Fibroblast of skin of right biceps (primary cell): ENCODE results near the gene DGKK.

Experiments
- DNase-seq: peaks from one replicate; pipeline ENCODE4 v3.0.0-alpha.2; 2013

DGKK gene

GRCh38 chrX:50470103-50471031 lies at the start of gene DGKK:
Gene DGKK, minus strand, starts transcription at chrX:50470825. Its CDS starts 147 bp downstream, at chrX:50470678.
- no peak for DNase-seq

- no peak for DNase-seq
Observed at GRCh38 chrX:50514811-50515210, 44.2 kb upstream of the DGKK start.

- no peak for DNase-seq
Observed at GRCh38 chrX:50497114-50497513, 26.5 kb upstream of the DGKK start.

- peak; percentile 0 for DNase-seq
Observed at GRCh38 chrX:50495616-50496015, 25.0 kb upstream of the DGKK start.

GRCh38 chrX:50492720-50493119 lies 22.1 kb upstream of the DGKK start:
- DNase-seq: no peak

GRCh38 chrX:50484662-50485061 lies 14.0 kb upstream of the DGKK start:
- no peak for DNase-seq

GRCh38 chrX:50483283-50483682 lies 12.7 kb upstream of the DGKK start:
- DNase-seq: no peak

GRCh38 chrX:50475208-50475607 lies 4.6 kb upstream of the DGKK start:
- no peak for DNase-seq

GRCh38 chrX:50471390-50471789 lies 765 bp upstream of the DGKK start:
- DNase-seq: no peak

GRCh38 chrX:50469206-50469605 lies 1.4 kb downstream of the DGKK start:
- no peak for DNase-seq

- no peak for DNase-seq
Observed at GRCh38 chrX:50459615-50460014, 11.0 kb downstream of the DGKK start.

- no peak for DNase-seq
Observed at GRCh38 chrX:50458483-50458882, 12.1 kb downstream of the DGKK start.

- DNase-seq: peak; percentile 0
Observed at GRCh38 chrX:50456712-50457484, 13.7 kb downstream of the DGKK start.

- no peak for DNase-seq
Observed at GRCh38 chrX:50452782-50453181, 17.8 kb downstream of the DGKK start.

- DNase-seq: no peak
Observed at GRCh38 chrX:50450324-50450723, 20.3 kb downstream of the DGKK start.

- no peak for DNase-seq
Observed at GRCh38 chrX:50448565-50448964, 22.1 kb downstream of the DGKK start.

- no peak for DNase-seq
Observed at GRCh38 chrX:50447535-50447934, 23.1 kb downstream of the DGKK start.

- DNase-seq: no peak
Observed at GRCh38 chrX:50442426-50443116, 28.1 kb downstream of the DGKK start.

GRCh38 chrX:50436797-50437196 lies 33.8 kb downstream of the DGKK start:
- DNase-seq: no peak

GRCh38 chrX:50432829-50433289 lies 37.8 kb downstream of the DGKK start:
- DNase-seq: no peak

GRCh38 chrX:50431623-50432022 lies 39.0 kb downstream of the DGKK start:
- no peak for DNase-seq

GRCh38 chrX:50430917-50431575 lies 39.6 kb downstream of the DGKK start:
- DNase-seq: no peak

GRCh38 chrX:50428174-50428573 lies 42.5 kb downstream of the DGKK start:
- no peak for DNase-seq
